GM19193 (cell line): ENCODE measurements around the gene CBFA2T2.

Experiments
- POLR2A ChIP-seq: IDR thresholded peaks from 4 replicates; pipeline ENCODE4 v1.6.1; 2011; ENCODE audit not compliant: insufficient read depth, insufficient read length; ENCODE audit errors: extremely low read depth

The CBFA2T2 gene

DNA sequence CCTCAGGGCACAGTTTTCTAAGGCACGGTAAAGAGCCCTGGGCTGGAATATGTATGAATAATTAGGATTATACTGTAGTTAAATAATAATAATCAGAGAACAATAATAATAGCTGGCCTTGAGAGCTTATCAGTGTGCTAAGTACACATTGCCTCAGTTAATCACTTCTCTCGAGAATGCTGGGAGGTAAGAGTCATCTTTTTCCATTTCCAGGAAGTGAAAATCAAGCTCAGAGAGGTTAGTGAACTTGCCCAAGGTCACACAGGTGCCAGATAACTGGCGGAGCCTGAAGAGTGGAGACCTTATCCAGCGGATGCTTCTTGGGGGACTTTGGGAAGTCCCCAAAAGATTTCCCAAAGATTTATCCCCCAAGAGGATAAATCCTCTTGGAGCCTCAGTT is 19.4 kb upstream of the CBFA2T2 start:
- TF ChIP-seq POLR2A: no peak

- TF ChIP-seq POLR2A: no peak
Measured at GRCh38 chr20:33470866-33471265, 19.0 kb upstream of the CBFA2T2 start.

DNA sequence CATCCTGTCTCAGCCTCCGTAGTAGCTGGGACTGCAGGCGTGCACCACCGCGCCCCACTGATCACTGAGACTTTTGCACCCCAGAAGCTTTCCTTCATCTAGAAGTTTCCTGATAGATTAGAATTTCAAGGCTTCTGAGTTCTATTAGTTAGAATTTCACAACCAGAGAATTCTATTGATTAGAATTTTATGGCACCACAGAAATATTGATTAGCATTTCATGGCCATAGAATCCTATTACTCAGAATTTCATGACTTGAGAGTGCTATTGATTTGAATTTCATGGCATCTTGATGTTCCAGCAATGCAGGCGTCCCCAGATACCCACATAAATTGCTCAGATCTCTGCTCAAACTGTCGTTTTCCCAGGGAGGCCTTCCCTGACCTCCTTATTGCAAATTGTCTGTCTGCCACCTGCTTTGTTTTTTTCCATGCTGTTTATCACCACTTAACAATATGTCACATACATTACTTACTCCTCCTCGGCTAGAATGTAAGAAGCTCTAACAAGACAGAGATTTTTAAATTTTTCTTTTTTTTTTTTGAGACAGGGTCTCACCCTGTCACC is 16.9 kb upstream of the CBFA2T2 start:
- TF ChIP-seq POLR2A: no peak

DNA sequence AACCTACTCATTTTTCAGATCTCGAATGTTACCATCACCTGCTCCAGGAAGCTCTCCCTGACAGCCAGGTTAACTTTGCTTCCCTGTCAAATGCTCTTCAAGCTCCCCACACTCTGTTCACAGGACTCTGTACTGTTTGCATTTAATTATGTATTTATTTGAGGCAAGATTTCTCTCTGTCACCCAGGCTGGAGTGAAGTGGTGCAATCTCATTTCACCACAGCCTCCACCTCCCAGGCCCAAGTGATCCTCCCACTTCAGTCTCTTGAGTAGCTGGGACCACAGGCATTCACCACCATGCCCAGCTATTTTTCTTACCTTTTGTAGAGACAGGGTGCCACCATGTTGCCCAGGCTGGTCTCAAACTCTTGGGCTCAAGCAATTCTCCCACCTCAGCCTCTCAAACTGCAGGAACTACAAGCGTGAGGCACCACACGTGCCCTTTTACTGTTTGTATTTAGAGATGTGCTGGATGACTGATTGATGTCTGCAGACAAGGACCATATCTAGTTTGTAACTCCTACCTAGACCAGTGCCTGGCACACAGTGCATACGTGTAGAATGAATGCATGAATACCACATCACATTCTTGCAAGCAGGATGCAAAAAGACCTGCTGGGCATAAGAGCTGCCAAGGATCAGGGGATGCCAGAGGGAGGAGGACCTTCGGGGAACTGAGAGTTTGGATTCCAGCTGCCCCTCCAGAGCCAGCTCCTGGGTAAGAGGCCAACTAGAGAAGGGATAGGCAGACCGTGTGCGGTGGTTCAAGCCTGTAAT is 15.6 kb upstream of the CBFA2T2 start:
- TF ChIP-seq POLR2A: no peak

DNA sequence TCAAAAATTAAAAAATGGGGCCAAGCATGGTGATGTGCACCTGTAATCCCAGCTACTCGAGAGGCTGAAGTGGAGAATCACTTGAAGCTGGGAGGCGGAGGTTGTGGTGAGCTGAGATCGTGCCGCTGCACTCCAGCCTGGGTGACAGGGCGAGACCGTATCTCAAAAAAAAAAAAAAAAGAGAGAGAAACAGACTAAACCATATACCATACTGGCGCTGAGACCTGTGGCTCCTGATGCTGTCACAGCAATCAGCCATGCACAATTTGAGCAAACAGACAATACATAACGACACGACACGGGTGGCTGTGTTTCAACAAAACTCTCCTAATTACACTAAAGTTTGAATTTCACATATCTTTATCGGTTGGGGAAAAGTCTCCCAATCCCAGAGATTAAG is 14.9 kb upstream of the CBFA2T2 start:
- no peak for TF ChIP-seq POLR2A

DNA sequence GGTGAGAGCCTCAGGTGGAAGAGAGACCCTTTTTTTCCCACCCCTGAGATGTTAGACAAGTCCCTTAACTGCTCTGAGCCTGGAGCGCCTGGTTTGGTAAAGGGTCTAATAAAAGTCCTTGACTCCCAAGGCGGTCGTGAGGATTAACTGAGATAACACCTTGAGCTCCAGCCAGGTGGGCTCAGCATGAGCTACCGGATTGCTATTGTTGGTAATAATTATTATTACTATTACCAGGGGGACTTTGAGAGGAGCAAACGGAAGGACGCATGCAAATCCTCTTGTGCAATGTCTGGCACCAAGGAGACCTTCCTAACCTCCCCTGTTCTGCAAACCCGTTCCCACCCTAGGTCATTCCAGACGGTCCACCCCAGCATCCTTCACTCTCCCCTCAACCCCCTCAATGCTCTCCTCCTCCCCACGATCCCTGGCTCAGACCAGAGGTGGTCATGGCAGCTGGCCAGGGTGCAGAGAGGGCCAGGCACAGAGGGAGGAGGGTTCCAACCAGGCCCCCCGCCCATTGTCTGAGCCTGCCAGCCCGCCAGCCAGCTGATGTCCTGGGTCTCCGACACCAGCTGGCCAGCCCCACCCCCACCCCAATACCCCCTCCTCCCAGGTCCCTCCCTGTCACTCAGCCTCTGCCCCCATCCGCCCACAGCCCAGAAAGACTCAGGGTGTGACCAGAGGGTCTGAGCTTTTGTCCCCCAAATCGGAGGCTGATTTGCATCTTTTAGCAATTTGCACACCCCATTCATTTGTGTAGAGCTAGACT is 14.3 kb upstream of the CBFA2T2 start:
- TF ChIP-seq POLR2A: no peak

DNA sequence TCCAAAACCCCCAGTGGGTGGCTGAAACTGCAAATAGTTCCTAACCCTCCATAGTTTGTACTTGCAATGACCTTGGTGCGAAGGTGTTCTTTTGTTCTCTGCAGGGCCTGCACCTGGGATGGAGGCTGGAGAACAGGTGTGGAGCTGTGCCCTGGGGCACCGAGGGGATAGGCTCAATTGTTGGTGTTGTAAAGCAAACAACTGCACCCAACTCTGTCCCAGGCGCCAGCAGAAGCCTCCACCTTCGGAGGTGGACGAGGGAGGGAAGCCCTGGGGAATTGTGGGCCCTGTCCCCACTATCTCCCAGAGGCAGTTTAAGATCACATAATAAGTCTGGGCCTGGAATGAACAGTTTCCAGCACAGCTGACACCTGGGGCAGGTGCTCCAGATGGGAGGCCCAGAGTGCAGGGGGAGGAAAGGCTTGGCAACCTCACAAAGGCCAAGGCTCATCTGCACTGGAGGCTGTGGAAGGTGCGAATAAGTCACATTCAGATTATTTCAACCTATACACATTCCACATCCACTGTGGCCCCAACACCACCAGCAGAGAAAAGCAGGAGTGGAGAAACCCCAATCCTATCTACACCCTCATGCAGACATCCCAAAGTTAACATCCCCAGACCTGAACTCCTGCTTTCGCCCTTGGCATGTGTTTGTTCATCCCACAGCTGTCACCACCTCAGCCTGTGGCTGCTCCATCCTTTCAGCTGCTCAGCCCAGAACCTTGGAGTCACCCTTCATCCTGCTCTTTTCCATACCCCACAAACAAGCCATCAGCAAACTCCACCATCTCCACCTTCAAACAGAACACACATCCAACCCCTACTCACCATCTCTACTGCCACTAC is 12.3 kb upstream of the CBFA2T2 start:
- TF ChIP-seq POLR2A: no peak

DNA sequence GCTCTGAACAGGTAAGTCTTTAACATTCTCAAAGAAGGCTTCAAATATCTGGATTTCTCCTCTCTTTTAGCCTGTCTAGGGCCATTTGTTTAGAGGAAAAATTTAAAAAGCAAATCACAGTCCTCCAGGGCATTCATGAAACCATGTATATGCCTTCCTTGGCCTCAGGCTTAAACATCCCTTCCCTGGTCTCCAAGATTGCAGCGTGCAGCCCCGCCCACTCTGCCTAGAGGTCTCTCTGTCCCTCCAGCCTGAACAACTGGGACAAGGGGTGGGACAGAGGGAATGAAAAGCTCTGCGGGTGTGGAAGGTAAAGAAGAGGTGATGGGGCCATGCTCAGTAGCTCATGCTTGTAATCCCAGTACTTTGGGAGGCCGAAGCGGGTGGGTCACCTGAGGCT is 9.8 kb upstream of the CBFA2T2 start:
- TF ChIP-seq POLR2A: no peak

DNA sequence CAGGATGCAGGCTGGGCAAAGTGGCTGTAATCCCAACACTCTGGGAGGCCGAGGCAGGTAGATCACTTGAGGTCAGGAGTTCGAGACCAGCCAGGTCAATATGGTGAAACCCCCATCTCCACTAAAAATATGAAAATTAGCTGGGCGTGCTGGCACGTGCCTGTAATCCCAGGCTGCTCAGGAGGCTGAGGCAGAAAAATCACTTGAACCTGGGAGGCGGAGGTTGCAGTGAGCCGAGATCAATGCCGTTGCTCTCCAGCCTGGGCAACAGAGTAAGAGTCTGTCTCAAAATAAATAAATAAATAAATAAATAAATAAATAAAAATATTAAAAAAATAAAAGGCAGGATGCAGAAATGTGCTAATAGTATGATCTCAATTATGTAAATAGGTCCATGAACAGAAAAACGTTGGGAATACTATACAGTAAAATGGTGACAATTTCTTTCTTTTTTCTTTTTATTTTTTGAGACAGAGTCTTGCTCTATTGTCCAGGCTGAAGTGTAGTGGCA is 8.4 kb upstream of the CBFA2T2 start:
- TF ChIP-seq POLR2A: no peak

GRCh38 chr20:33482581-33482980 is 7.3 kb upstream of the CBFA2T2 start:
- no peak for TF ChIP-seq POLR2A

DNA sequence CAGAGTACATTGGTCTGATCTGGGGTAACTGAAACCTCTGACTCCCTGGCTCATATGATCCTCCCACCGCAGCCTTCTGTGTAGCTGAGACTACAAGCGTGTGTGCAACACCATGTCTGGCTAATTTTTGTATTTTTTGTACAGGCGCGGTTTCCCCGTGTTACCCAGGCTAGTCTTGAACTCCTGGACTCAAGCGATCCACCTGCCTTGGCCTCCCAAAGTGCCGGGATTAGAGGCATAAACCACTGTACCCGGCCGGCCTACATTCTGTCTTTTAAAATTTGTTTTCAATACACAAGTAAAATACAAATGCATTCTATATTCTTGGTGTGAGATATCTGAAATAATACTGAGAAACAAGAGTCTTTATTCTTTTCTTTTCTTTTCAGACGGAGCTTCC is 1.7 kb upstream of the CBFA2T2 start:
- TF ChIP-seq POLR2A: no peak

- TF ChIP-seq POLR2A: peak; percentile 92
Measured at GRCh38 chr20:33489495-33490022, 337 bp upstream of the CBFA2T2 start.

DNA sequence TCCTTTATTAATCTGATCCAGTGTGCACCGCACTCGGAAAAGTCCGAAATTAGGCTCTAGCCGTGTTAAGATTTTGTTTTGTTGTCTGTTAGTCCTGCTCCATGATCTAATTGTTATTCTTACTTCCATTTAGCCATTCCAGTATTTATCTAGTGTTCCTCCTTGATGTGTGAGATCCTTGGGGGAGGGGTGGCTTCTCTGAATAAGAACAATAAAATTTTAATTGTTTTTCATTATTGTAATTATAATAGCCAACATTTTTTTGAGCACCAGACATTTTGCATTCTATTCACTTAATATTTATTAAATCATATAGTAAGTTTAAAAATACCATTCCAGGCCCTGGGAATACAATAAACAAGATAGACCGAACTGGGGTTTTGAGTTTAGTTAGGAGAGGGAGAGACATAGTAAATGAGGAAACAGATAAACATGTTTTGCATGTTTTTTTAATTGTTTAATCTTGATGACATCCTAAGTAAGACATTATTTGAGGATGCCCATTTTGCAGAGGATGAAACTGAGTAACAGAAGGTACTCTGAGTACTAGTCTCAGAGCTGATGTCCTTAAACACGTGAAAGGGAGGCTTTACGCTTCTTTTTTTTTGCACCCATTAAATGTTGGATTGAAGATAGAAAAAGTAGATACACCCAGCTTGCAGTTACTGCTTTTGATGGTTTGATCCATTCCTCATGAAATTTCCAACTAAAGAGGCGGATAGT is 1.2 kb downstream of the CBFA2T2 start:
- no peak for TF ChIP-seq POLR2A
